Measurements from ENCODE around the gene FAXDC2. TPM values are rescaled to one million over a fixed set of nuclear protein-coding genes. Genes with fewer than 3 reads are reported as not detected.
A peak's percentile ranks its signal among the peaks of the same experiment; 100 is the strongest.

FAXDC2 gene
- total and polyA plus RNA-seq, 2 of the 13 experiments (the other 11 are each of a cell fraction or from before 2014, with no cell fraction given) = 4.7 to 58.8 TPM

DNA sequence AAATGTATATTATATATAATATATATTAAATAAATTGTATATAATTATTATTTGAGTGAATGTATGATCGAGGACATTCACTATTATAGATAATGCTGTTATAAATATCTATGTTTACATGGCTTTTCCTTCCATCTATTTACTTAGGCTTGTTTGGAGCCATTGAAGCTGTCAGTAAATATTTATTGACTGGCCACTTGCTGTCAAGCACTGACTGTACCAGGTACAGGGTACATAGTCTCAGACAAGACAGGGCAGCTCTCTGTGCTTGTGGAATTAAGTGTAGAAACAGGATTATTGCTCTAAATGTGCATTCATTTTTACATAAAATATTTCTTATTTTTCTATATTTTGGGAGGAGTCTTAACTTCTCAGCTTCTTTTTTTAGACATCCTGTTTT, 16.4 kb downstream of the FAXDC2 start (continued):
- TF ChIP-seq, protein P1, sequence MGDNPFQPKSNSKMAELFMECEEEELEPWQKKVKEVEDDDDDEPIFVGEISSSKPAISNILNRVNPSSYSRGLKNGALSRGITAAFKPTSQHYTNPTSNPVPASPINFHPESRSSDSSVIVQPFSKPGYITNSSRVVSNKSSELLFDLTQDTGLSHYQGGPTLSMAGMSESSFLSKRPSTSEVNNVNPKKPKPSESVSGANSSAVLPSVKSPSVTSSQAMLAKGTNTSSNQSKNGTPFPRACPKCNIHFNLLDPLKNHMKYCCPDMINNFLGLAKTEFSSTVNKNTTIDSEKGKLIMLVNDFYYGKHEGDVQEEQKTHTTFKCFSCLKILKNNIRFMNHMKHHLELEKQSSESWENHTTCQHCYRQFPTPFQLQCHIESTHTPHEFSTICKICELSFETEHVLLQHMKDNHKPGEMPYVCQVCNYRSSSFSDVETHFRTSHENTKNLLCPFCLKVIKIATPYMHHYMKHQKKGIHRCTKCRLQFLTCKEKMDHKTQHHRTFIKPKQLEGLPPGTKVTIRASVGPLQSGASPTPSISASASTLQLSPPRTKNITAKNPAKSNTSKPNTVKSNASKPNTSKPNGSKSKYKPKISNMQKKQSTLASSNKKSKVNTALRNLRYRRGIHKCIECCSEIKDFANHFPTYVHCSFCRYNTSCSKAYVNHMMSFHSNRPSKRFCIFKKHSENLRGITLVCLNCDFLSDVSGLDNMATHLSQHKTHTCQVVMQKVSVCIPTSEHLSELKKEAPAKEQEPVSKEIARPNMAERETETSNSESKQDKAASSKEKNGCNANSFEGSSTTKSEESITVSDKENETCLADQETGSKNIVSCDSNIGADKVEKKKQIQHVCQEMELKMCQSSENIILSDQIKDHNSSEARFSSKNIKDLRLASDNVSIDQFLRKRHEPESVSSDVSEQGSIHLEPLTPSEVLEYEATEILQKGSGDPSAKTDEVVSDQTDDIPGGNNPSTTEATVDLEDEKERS (CRISPR knock-in tag; IDR thresholded peaks at IDR 0.05) = no peak
- no peak for TF ChIP-seq PTBP1 (IDR thresholded peaks at IDR 0.05; ENCODE audit: low read depth, low read length, poor library complexity, severe bottlenecking)
- peak; percentile 31; the same call in 1 of the 2 replicates for TF ChIP-seq ZNF878 (CRISPR knock-in tag; IDR thresholded peaks at IDR 0.05)
- no peak for TF ChIP-seq HMGA1 (CRISPR knock-in tag; conservative IDR thresholded peaks at IDR 0.05)
- TF ChIP-seq, protein P2, sequence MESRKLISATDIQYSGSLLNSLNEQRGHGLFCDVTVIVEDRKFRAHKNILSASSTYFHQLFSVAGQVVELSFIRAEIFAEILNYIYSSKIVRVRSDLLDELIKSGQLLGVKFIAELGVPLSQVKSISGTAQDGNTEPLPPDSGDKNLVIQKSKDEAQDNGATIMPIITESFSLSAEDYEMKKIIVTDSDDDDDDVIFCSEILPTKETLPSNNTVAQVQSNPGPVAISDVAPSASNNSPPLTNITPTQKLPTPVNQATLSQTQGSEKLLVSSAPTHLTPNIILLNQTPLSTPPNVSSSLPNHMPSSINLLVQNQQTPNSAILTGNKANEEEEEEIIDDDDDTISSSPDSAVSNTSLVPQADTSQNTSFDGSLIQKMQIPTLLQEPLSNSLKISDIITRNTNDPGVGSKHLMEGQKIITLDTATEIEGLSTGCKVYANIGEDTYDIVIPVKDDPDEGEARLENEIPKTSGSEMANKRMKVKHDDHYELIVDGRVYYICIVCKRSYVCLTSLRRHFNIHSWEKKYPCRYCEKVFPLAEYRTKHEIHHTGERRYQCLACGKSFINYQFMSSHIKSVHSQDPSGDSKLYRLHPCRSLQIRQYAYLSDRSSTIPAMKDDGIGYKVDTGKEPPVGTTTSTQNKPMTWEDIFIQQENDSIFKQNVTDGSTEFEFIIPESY (CRISPR knock-in tag; IDR thresholded peaks at IDR 0.05) = no peak
- no peak for TF ChIP-seq IRX3 (CRISPR knock-in tag; IDR thresholded peaks at IDR 0.05; ENCODE audit: borderline replicate concordance, low read depth)
- TF ChIP-seq ZBTB20 (CRISPR knock-in tag; IDR thresholded peaks at IDR 0.05; ENCODE audit: borderline replicate concordance, low read depth) = no peak; the same call in 1 of the 2 replicates
- TF ChIP-seq PAF1 (CRISPR knock-in tag; IDR thresholded peaks at IDR 0.05) = no peak
- no peak for TF ChIP-seq CHD4 (IDR thresholded peaks at IDR 0.05; ENCODE audit: borderline replicate concordance, low read length)
- TF ChIP-seq RORA (CRISPR knock-in tag; IDR thresholded peaks at IDR 0.05) = no peak
- TF ChIP-seq ZBTB42 (CRISPR knock-in tag; IDR thresholded peaks at IDR 0.05) = no peak
- no peak for TF ChIP-seq KLF15 (CRISPR knock-in tag; IDR thresholded peaks at IDR 0.05; ENCODE audit: borderline replicate concordance)

Data from HepG2 (cell line).